ENCODE measurements around the gene BOC.

BOC gene

DNA sequence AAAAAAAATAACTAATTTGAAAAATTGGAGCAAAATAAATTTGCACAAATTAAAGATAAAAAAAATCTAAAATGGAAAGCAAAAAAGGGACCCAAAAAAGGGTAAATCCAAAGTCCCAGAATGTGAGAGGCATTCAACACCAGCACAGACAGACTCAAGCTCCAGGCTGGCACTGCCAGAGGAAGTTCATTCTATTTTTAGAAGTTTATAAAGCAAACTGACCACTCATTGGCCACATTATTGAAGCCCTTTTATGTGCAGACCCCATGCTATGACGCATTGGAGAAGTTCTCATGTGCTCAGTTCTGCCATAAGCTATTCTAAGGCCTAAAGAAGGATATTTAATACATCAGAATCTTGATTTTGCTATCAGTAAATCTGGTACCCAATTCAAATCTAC lies 17.6 kb upstream of the BOC start:
- Histone ChIP-seq H3K79me2 (ENCODE audit: control insufficient read depth, low read length) (no peaks in the 10 kb centered on the region), H4K20me1 (ENCODE audit: control insufficient read depth, insufficient read depth, low read depth, low read length) (no peaks in the 10 kb centered on the region), H3K9me3 (ENCODE audit: control insufficient read depth, insufficient read depth, low read length) (no peaks in the 10 kb centered on the region), H3K4me1 (ENCODE audit: control insufficient read depth, low read length) (no peaks in the 10 kb centered on the region), H3K27ac (ENCODE audit: low read depth, low read length) (no peak overlapping the region), H3K36me3 (ENCODE audit: control insufficient read depth, low read length) (no peaks in the 10 kb centered on the region), H3K9me2 (replicated peaks; ENCODE audit: control insufficient read depth, low read length) (no peaks in the 10 kb centered on the region), H3K27me3 (ENCODE audit: control insufficient read depth, low read length) (no peaks in the 10 kb centered on the region), H3K4me2 (ENCODE audit: low read length) (no peak overlapping the region), H3F3A (ENCODE audit: control insufficient read depth, insufficient read depth) (no peaks in the 10 kb centered on the region), H3K4me3 (ENCODE audit: low read length) (no peak overlapping the region)
- no peak for TF ChIP-seq EZH2phosphoT487 (IDR thresholded peaks at IDR 0.05; ENCODE audit: borderline replicate concordance, low read length)
- no peak for TF ChIP-seq CTCF (IDR thresholded peaks at IDR 0.05; ENCODE audit: low read depth, low read length, poor library complexity, severe bottlenecking)

- no peaks in the 10 kb centered on the region for H3K79me2 ChIP-seq (ENCODE audit: control insufficient read depth, low read length)
- no peaks in the 10 kb centered on the region for H3K4me1 ChIP-seq (ENCODE audit: control insufficient read depth, low read length)
- H3K9me3 ChIP-seq (ENCODE audit: control insufficient read depth, insufficient read depth, low read length) = no peaks in the 10 kb centered on the region
- no peaks in the 10 kb centered on the region for H3K9me2 ChIP-seq (replicated peaks; ENCODE audit: control insufficient read depth, low read length)
- no peak for TF ChIP-seq CTCF (IDR thresholded peaks at IDR 0.05; ENCODE audit: low read depth, low read length, poor library complexity, severe bottlenecking)
- no peak for TF ChIP-seq EZH2phosphoT487 (IDR thresholded peaks at IDR 0.05; ENCODE audit: borderline replicate concordance, low read length)
- no peak overlapping the region for H3K4me3 ChIP-seq (ENCODE audit: low read length)
- H3K27me3 ChIP-seq (ENCODE audit: control insufficient read depth, low read length) = no peaks in the 10 kb centered on the region
- no peak overlapping the region for H3K4me2 ChIP-seq (ENCODE audit: low read length)
- H3F3A ChIP-seq (ENCODE audit: control insufficient read depth, insufficient read depth) = no peaks in the 10 kb centered on the region
- no peak overlapping the region for H3K27ac ChIP-seq (ENCODE audit: low read depth, low read length)
- H3K36me3 ChIP-seq (ENCODE audit: control insufficient read depth, low read length) = no peaks in the 10 kb centered on the region
- no peaks in the 10 kb centered on the region for H4K20me1 ChIP-seq (ENCODE audit: control insufficient read depth, insufficient read depth, low read depth, low read length)
Measured at GRCh38 chr3:113194823-113195401, 16.4 kb upstream of the BOC start.

GRCh38 chr3:113200351-113200750 lies 11.0 kb upstream of the BOC start:
- Histone ChIP-seq H3K4me2 (ENCODE audit: low read length) (no peak overlapping the region), H3K27ac (ENCODE audit: low read depth, low read length) (no peak overlapping the region)
- TF ChIP-seq CTCF (IDR thresholded peaks at IDR 0.05; ENCODE audit: low read depth, low read length, poor library complexity, severe bottlenecking) (no peak), EZH2phosphoT487 (IDR thresholded peaks at IDR 0.05; ENCODE audit: borderline replicate concordance, low read length) (no peak)

More at GRCh38 chr3:113200351-113200750, 11.0 kb upstream of the BOC start:
- Histone ChIP-seq H3K36me3 (ENCODE audit: control insufficient read depth, low read length) (no peaks in the 10 kb centered on the region), H4K20me1 (ENCODE audit: control insufficient read depth, insufficient read depth, low read depth, low read length) (no peaks in the 10 kb centered on the region), H3K27me3 (ENCODE audit: control insufficient read depth, low read length) (no peaks in the 10 kb centered on the region), H3K79me2 (ENCODE audit: control insufficient read depth, low read length) (no peaks in the 10 kb centered on the region), H3F3A (ENCODE audit: control insufficient read depth, insufficient read depth) (no peaks in the 10 kb centered on the region), H3K9me2 (replicated peaks; ENCODE audit: control insufficient read depth, low read length) (no peaks in the 10 kb centered on the region), H3K4me1 (ENCODE audit: control insufficient read depth, low read length) (no peaks in the 10 kb centered on the region), H3K4me3 (ENCODE audit: low read length) (no peak overlapping the region), H3K9me3 (ENCODE audit: control insufficient read depth, insufficient read depth, low read length) (no peaks in the 10 kb centered on the region)

Measured in DOHH2 (cell line).